HG03520 (cell line): ENCODE results near the gene CAMK2B.

Experiments
- ATAC-seq: cut with Tn5 transposase; IDR thresholded peaks from one replicate; pipeline ENCODE4 v1.9.1; 2021; ENCODE audit warnings: mild to moderate bottlenecking, moderate library complexity; ENCODE audit not compliant: unreplicated experiment

CAMK2B gene

DNA sequence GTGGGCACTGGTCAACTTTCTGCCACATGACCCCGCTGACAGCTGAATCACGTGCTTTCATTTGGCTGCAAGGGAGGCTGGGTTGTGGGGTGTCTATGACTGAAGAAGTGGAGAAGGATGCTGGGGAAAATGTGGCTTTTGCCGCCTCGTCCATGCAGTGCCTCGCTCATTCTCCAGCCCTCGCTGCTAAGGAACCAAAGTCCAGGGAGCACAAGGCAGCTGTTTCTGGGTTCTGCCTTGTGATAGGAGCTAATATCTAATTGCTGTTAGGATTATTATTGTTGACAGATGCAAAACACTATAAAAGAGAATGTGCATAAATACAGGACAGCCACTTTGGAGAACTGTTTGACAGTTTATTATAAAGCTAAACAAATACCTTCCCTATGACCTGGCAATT lies 4.9 kb upstream of the CAMK2B start:
- ATAC-seq, result no peak

- no peak for ATAC-seq
Observed at GRCh38 chr7:44329888-44330287, 4.5 kb upstream of the CAMK2B start.

- no peak for ATAC-seq
Observed at GRCh38 chr7:44329081-44329480, 3.7 kb upstream of the CAMK2B start.

- no peak for ATAC-seq
Observed at GRCh38 chr7:44327981-44328380, 2.6 kb upstream of the CAMK2B start.

DNA sequence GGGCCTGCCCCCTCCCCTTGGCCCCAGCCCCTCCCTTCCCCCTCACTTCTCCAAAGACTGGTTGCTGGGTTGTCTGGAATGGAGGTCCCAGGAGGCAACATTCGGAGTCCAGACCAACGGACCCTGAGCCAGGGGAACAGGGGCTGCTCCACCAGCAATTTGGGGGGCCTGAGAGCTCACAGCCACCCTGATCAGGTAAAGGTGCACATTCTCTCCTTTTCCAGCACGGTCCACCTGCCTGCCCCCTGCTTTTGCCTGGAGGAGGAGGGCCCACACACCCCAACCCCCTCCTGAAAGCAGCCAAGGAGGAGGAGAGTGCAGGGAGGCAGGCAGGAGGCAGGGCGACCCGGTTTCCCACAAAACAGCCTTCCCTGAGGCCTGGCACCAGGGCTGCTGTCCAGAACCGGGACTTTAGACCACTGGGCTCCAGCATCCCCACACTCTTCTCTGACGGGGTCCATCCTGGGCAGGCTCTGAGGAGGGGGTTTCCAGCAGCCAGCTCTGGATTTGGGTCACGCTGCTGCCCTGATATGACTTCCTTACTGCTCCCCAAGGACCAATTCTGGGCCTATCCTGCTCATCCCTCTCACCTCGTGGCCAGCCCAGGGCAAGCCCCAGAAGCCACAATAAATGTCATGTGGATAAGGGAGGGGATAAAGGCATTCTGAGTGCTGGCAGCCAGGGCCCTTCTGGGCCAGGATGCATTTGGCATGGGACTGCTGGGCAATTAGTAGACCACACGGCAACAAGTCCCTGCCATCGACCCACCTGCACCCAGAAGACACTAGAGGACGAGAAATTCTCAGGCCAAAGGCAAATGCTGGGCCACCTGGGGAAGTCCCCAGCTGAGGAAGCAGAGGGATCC lies 1.1 kb upstream of the CAMK2B start:
- ATAC-seq, result no peak

DNA sequence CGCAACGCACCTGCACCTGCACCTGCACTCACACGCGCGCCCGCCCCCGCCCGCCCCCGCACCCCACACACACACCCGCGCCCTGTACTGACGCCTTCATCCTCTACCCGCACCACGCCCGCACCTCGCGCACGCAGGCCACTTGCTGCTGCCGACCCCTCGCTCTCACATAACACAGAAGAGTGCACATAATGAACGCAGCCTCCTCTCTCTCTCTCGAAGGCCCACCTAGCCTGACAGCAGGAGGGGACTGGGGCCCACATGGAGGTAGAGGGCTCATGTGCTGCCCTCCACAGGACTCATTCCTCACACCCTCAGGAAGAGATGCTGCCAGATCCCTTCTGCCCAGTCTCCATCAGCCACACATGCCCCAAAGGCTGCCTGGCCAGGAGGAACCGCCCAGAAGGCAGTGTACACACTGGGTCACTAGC lies 432 bp upstream of the CAMK2B start:
- no peak for ATAC-seq

DNA sequence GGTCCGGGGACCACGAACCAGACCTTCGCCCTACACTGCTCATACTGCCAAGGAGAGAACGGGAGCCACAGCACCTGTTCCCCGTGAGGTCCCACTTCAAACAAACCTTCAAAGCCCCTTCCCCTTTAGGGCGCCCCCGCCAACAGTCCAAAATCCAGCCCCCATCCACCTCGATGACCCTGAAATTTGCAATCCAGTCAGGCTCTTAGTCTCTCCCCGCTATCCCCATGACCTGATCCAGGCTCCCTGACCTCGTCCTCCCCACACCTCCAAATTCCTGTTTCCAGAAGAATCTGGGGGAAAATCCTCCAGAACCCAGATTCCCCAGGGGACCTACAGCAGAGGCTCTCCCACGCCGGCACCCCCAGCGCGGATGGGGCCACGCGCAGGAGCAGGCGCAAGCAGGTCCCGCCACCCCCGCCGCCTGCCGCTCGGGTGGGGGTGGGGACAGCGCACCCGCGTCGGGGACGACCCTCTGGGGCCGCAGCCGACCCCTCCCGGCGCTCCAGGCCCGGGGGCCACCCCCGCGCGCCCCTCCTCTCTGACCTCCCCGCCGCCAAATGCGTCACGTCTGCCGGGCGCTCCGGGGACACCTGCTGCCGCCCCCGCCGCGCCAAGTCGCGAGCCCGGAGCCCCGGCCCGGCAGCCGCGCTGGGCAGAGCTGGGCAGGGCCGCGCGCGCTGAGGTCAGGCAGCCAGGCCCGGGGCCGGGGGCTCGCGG lies 753 bp downstream of the CAMK2B start:
- ATAC-seq, result no peak

- ATAC-seq, result no peak
Observed at GRCh38 chr7:44324204-44324480, 1.3 kb downstream of the CAMK2B start.

GRCh38 chr7:44323381-44324203 lies 1.8 kb downstream of the CAMK2B start:
- ATAC-seq, result no peak

GRCh38 chr7:44322631-44323363 lies 2.6 kb downstream of the CAMK2B start:
- no peak for ATAC-seq

- ATAC-seq, result no peak
Observed at GRCh38 chr7:44321796-44322195, 3.6 kb downstream of the CAMK2B start.

DNA sequence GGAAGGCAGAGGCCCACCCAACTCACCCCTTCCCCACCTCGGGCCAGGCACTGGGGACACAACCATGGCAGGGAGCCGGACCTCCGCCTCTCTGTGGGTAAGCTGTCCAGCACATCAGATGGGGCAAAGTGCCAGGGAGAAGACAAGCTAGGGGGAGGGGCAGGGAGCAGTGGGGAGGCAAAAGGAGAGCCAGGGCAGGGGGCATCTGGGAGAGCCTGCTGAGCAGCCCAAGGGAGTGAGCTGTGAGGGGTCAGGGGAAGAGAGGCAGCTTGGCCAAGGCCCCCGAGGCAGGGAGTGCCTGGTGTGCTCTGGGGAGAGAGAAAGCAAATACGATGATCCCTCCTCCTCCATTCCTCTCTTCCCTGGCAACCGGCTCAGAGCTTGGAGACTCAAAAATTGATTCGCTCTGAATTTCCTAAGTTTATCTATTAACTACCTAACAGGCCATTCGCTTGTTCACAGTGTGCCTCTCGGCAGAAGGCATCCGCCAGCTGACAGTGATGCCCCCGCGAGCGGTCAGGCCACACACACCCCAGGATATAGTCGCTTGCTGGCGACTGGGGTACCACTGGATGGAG lies 4.5 kb downstream of the CAMK2B start:
- ATAC-seq, result no peak

- no peak for ATAC-seq
Observed at GRCh38 chr7:44320141-44320540, 5.3 kb downstream of the CAMK2B start.

DNA sequence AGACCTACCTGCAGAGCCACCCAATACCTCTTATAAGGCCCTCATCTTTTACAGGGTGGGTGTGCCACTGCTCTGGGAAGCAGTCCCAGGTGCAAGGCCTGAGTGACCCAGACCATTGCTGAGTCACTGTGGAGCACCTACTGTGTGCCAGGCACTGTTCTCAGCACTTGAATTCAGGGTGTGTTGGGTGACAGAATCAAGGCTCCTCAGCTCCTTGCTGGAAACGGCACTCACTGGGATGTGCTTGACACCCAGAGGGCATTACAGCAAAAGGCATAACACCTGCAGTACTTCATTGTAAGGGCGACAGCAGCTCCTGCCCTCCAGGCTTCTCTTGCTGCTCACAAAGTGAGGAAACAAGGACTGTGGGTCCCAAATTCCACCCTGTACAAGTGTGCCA lies 7.1 kb downstream of the CAMK2B start:
- no peak for ATAC-seq

DNA sequence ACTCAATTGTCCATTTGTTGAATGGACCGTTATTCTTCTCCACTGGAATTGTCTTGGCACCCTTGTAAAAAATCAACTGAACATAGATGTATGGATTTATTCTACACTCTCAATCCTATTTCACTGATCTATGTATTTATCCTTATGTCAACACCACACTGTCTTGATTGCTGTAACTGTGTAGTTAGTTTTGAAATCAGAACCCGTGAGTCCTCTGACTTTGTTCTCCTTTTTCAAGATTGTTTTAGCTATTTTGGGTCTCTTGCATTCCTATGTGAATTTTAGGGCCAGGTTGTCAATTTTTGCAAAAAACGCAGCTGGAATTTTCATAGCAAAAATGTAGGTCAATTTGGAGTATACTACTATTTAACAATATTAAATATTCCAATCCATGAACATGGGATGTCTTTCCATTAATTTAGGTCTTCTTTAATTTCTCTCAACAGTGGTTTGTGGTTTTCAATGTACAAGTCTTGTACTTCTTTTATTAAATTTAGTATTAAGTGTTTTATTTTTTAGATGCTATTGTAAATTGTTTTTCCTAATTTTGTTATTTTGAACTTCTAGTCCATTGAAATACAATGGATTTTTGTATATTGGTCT lies 10.0 kb downstream of the CAMK2B start:
- no peak for ATAC-seq

- ATAC-seq, result no peak
Observed at GRCh38 chr7:44313621-44314031, 11.8 kb downstream of the CAMK2B start.

DNA sequence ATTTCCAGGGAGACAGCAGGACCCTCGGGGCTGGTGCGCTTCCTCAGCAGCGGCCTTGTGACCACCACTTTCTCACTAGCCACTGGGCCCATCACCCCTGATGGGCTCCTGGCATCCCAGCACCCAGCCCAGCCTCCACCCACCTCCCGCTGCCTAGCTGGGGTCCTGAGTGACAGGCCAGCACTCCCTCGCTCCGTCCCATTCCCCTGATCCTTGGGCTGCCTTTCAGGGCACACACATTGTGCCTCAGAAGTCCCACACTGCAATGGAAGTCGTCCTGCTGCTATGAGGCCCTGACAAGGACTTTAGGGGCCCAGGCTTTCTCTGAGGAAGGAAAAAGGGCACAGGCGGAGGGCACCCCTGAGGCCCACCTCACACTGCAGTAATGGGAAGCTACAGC lies 12.4 kb downstream of the CAMK2B start:
- ATAC-seq, result no peak

DNA sequence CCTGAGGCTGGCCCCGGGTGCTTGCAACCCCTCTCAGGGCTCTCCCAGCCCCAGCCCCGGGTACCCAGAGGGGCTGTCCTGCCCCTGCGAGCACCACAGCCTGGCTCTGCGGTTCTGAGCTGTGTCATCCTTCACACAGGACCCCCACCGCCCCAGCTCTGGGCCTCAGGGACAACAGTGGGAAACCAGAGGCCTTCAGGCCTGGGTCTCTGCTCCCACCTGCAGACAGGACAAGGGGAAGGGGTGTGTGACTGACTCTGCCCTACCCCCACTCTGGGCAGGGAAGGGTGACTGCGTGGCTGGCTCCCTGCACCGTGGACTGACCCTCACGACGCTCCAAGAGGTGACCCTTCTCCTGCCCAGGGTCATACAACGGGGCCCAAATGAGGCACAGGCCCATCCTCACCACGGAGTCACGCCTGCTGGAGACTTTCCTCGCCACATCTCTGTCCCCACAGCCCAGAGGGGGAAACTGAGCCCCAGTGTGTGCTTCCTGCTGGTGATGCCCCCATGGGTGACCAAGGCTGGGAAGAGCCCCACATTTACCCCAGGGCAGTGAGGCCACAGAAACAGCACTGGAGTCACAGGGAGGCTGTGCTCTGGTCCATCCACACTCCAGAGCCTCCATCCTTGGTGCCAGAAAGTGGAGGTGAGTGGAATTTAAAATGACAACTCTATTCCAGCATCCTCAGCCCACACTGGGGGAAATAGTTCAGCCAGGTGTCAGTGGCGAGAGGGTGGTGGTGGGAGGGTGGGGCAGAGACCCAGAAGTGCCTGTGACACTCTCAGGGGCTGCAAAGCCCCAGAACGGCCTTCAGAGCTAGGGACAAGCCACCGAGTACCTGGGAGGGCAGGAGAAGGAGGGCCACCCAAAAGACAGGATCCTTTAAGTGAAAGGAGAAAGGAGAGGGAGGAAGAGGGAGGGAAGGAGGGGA lies 13.6 kb downstream of the CAMK2B start:
- no peak for ATAC-seq

DNA sequence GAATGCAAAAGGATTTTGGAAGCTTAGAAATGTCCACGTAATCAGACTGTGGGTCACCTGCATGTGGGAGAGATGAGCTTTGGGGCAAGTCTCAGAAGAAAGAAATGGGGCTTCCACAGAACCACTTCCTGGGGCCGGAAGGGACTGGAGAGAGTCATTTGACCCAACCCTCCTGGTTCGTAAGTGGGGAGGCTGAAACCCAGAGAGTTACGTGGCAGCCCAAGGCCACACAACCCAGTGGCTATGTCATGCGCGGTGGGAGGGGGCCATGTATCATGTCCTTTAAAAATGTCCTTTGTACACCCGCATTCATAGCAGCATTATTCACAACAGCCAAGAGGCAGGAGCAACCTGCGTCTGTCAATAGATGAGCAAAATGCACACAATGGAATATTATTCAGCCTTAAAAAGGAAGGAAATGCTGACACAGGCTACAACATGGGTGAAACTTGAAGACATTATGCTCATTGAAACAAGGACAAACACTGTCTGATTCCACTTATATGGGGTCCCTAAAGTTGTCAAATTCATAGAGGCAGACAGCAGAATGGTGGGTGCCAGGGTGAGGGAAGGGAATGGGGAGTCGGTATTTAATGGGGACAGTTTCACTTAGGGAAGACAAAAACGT lies 15.1 kb downstream of the CAMK2B start:
- ATAC-seq, result no peak
